ENCODE data around the gene DPP8.

DNA sequence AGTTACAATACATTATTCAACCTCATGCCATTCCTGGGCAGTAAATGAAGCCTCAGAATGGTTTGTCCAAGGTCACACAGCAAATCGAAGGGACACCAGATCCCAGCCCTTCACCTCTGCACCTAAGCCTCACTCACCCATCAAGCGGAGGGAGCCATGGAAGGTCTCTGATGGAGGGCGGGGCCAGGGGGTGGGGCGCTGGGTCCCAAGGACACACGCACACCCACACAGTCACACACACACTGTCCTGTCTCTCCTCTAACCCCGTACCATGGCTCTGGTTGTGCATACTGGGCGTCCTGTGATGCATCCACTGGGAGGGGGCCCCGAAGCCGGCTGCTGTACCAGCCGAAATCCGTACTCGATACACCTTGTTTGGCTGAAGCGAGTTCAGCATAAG, 124.4 kb downstream of the DPP8 start:
- TF ChIP-seq RAD21 (conservative IDR thresholded peaks at IDR 0.05 in 1 of 2, IDR thresholded peaks at IDR 0.05 in 1 of 2) (no peak), POLR2A (IDR thresholded peaks at IDR 0.05; ENCODE audit: low read length) (no peak; the same call in 1 of the 2 replicates), FOSL2 (IDR thresholded peaks at IDR 0.05) (no peak), FOSL2 (CRISPR knock-in tag; IDR thresholded peaks at IDR 0.05) (no peak), ZSCAN20 (CRISPR knock-in tag; IDR thresholded peaks at IDR 0.05) (no peak), HOXB5 (CRISPR knock-in tag; IDR thresholded peaks at IDR 0.05) (no peak), ZFP36 (IDR thresholded peaks at IDR 0.05; ENCODE audit: borderline replicate concordance, partially characterized antibody) (no peak), BHLHE40 (IDR thresholded peaks at IDR 0.05; ENCODE audit: low read depth, low read length) (no peak), PHF8 (IDR thresholded peaks at IDR 0.05; ENCODE audit: borderline replicate concordance, low read depth) (no peak)
- TF ChIP-seq, protein P1, sequence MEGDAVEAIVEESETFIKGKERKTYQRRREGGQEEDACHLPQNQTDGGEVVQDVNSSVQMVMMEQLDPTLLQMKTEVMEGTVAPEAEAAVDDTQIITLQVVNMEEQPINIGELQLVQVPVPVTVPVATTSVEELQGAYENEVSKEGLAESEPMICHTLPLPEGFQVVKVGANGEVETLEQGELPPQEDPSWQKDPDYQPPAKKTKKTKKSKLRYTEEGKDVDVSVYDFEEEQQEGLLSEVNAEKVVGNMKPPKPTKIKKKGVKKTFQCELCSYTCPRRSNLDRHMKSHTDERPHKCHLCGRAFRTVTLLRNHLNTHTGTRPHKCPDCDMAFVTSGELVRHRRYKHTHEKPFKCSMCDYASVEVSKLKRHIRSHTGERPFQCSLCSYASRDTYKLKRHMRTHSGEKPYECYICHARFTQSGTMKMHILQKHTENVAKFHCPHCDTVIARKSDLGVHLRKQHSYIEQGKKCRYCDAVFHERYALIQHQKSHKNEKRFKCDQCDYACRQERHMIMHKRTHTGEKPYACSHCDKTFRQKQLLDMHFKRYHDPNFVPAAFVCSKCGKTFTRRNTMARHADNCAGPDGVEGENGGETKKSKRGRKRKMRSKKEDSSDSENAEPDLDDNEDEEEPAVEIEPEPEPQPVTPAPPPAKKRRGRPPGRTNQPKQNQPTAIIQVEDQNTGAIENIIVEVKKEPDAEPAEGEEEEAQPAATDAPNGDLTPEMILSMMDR (IDR thresholded peaks at IDR 0.05) = no peak
- TF ChIP-seq, protein P2, sequence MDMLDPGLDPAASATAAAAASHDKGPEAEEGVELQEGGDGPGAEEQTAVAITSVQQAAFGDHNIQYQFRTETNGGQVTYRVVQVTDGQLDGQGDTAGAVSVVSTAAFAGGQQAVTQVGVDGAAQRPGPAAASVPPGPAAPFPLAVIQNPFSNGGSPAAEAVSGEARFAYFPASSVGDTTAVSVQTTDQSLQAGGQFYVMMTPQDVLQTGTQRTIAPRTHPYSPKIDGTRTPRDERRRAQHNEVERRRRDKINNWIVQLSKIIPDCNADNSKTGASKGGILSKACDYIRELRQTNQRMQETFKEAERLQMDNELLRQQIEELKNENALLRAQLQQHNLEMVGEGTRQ (IDR thresholded peaks at IDR 0.05) = no peak
- TF ChIP-seq, protein P3, sequence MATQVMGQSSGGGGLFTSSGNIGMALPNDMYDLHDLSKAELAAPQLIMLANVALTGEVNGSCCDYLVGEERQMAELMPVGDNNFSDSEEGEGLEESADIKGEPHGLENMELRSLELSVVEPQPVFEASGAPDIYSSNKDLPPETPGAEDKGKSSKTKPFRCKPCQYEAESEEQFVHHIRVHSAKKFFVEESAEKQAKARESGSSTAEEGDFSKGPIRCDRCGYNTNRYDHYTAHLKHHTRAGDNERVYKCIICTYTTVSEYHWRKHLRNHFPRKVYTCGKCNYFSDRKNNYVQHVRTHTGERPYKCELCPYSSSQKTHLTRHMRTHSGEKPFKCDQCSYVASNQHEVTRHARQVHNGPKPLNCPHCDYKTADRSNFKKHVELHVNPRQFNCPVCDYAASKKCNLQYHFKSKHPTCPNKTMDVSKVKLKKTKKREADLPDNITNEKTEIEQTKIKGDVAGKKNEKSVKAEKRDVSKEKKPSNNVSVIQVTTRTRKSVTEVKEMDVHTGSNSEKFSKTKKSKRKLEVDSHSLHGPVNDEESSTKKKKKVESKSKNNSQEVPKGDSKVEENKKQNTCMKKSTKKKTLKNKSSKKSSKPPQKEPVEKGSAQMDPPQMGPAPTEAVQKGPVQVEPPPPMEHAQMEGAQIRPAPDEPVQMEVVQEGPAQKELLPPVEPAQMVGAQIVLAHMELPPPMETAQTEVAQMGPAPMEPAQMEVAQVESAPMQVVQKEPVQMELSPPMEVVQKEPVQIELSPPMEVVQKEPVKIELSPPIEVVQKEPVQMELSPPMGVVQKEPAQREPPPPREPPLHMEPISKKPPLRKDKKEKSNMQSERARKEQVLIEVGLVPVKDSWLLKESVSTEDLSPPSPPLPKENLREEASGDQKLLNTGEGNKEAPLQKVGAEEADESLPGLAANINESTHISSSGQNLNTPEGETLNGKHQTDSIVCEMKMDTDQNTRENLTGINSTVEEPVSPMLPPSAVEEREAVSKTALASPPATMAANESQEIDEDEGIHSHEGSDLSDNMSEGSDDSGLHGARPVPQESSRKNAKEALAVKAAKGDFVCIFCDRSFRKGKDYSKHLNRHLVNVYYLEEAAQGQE (IDR thresholded peaks at IDR 0.05) = no peak
- TF ChIP-seq, protein P4, sequence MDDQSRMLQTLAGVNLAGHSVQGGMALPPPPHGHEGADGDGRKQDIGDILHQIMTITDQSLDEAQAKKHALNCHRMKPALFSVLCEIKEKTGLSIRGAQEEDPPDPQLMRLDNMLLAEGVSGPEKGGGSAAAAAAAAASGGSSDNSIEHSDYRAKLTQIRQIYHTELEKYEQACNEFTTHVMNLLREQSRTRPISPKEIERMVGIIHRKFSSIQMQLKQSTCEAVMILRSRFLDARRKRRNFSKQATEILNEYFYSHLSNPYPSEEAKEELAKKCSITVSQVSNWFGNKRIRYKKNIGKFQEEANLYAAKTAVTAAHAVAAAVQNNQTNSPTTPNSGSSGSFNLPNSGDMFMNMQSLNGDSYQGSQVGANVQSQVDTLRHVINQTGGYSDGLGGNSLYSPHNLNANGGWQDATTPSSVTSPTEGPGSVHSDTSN (IDR thresholded peaks at IDR 0.05) = no peak

All from A549 (cell line).